Pancreas (tissue), 10 donors: ENCODE data around the gene GRN. TPM values are rescaled to one million over a fixed set of nuclear protein-coding genes. Genes with fewer than 3 reads are reported as not detected.
"Not testable (repeated sequence)": the region's sequence is repeated elsewhere in the genome, so short reads cannot be mapped to it uniquely, and the experiment has no call there.

Experiments used
- ATAC-seq, 4 donors: fragments of 200-7000 bp; cut with Tn5 transposase; one replicate each; pipeline versions ENCODE4 v1.8.0 to v1.9.1; 2020; ENCODE audit warnings: mild to moderate bottlenecking in 4 of 4, moderate library complexity in 4 of 4
- DNase-seq, 6 donors: peaks; one replicate each; pipeline ENCODE4 v3.0.0-alpha.2; 2020
- FAIRE-seq: peaks from 2 replicates; lab custom pipeline; 2012; peaks lifted over from hg19 to GRCh38; lab: Jason Lieb, UNC
- H3K27ac ChIP-seq, 4 donors: fragments of 200-600 bp; sonication (generic); 1 replicate in 3 of 4; 2 replicates in 1 of 4; pipeline versions ENCODE4 v1.5.0 to v1.8.0; 2020
- H3K27me3 ChIP-seq, 4 donors: fragments of 200-600 bp; one replicate each; pipeline ENCODE4 v1.8.0; 2021
- H3K36me3 ChIP-seq, 3 donors: fragments of 200-600 bp; sonication (generic) in 1 of 3; one replicate each; pipeline versions ENCODE4 v1.5.0 to v1.8.0; 2020 to 2021
- H3K4me1 ChIP-seq, 3 donors: fragments of 200-600 bp; one replicate each; pipeline ENCODE4 v1.8.0; 2021
- H3K4me3 ChIP-seq, 4 donors: fragments of 200-600 bp; sonication (generic) in 2 of 4; one replicate each; pipeline versions ENCODE4 v1.5.0 to v1.8.0; 2020 to 2021
- H3K9me3 ChIP-seq, 4 donors: fragments of 200-600 bp; one replicate each; pipeline ENCODE4 v1.8.0; 2021
- CTCF ChIP-seq, 4 donors: fragments of 200-600 bp; sonication (generic) in 3 of 4; IDR thresholded peaks; one replicate each; pipeline versions ENCODE4 v1.5.0 to v1.8.0; 2021; ENCODE audit warnings: antibody characterized with exemption in 4 of 4
- WGBS, 2 donors: extraction: QIAGEN DNeasy Blood & Tissue Kit; methylation state at CpG; one replicate each; pipeline ENCODE4 v1.1.7; 2013; 5-methylcytosine and 5-hydroxymethylcytosine counted together
- intact Hi-C, 3 donors: fragments of 100-400 bp; cut with DNase I; formaldehyde crosslinking; loops; one replicate each; pipeline versions ENCODE4 v1.11.1 to v1.14.2; 2022
- polyA plus RNA-seq, 2 donors: library from polyadenylated mRNA; stranded (reverse); fragments of 200-250 nt; gene quantifications; one replicate each; pipeline ENCODE4 v1.2.3, GENCODE V29; 2013
- total RNA-seq, 6 donors: library from RNA; stranded (reverse); fragmentation: NEBNext Ultra II Directional in 4 of 6; extraction: Animal tissue kit (Norgen Biotek cat#: 25700) in 4 of 6; gene quantifications; one replicate each; pipeline versions ENCODE4 v1.2.1 to v1.2.4, GENCODE V29; 2021 to 2023
- donor health status: healthy with polysubstance abuse.
- donor health status: DM: no; HTN: no; CAD: no; lungs with moderate emphysema.
- donor health status: DM: no; HTN: no; CAD: no.
- donor health status: control.
- donor health status: control.
- donor health status: Bipolar disorder and iron deficiency.
- donor health status: DM: yes; HTN: yes; CAD: no.
- donor health status: DM: no; HTN: no; CAD: no.
- donor health status: DM: no; HTN: no; CAD: no.
- donor health status: DM: yes; HTN: yes; CAD: no.

Gene GRN
- total and polyA plus RNA-seq, 8 donors, result 48.0 to 229 (median 69.6) TPM

GRCh38 chr17:44343510-44344209, 1.4 kb upstream of the GRN start:
- TF ChIP-seq CTCF (IDR thresholded peaks at IDR 0.05), result no peak
- Histone ChIP-seq H3K27me3 (no peaks in the 10 kb centered on the region), H3K4me3 (no peak overlapping the region), H3K9me3 (no peaks in the 10 kb centered on the region), H3K4me1 (peaks cover 0 to 9% (median 0%) of the 10 kb centered on the region in 3 donors), H3K27ac (no peak overlapping the region), H3K36me3 (no peaks in the 10 kb centered on the region)
- ATAC-seq (no peak), DNase-seq (peak in 2 of 6 donors; percentile 26 to 51), FAIRE-seq (no peak)
- intact Hi-C loops, result no loop called here
- WGBS, 2 donors, result 57 to 67% methylated on average over 11 of the region's 11 CpGs

DNA sequence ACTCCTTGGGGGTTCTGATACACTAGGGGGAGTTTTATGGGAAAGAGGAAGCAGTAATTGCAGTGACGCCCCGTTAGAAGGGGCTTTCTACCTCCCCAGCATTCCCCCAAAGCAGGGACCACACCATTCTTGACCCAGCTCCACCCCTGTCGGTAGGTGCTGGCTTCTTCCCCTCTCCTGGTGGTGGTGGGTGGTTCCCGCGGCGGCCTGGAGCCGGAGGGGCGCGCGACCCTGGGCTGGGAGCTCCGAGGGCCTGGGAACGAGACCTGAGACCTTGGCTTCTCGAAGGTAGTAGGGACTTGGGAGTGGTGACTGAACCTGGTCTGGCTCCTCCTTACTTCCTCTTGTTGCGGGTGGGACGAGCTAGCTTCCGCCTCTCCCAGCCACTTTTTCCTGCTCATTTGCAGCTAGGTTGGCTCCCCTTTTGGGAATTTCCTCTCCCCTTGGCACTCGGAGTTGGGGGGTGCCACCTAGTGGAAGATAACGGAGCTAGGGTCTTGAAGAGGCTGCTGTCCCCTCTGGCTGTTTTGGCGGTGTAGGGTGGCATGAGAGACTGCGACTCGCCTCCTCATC, 438 bp downstream of the GRN start:
- intact Hi-C loops, result loop anchor here in 1 of 3 donors (5.0 kb wide), 1 partner anchor 133 kb away; no protein-coding TSS in a partner anchor
- 0 to 1% methylated on average over 21 of the region's 21 CpGs for WGBS, 2 donors
- ATAC-seq, result peak; percentile 25 to 57 (median 46)

GRCh38 chr17:44346064-44346844, 1.2 kb downstream of the GRN start:
- ATAC-seq, result no peak
- DNase-seq, result peak in 2 of 6 donors; percentile 27 to 63
- intact Hi-C loops, result loop anchor here in 1 of 3 donors (5.0 kb wide), 1 partner anchor 134 kb away; no protein-coding TSS in a partner anchor
- Histone ChIP-seq H3K36me3 (peaks cover 0 to 6% (median 4%) of the 10 kb centered on the region in 3 donors), H3K27me3 (no peaks in the 10 kb centered on the region), H3K4me1 (peaks cover 0 to 9% (median 0%) of the 10 kb centered on the region in 3 donors), H3K27ac (peak overlapping the region in 2 of 4 donors; percentile 84 to 87), H3K9me3 (no peaks in the 10 kb centered on the region), H3K4me3 (peak overlapping the region in 3 of 4 donors; percentile 77 to 90 (median 90))
- no peak for FAIRE-seq
- 59 to 63% methylated on average over 13 of the region's 13 CpGs for WGBS, 2 donors
- no peak for TF ChIP-seq CTCF (IDR thresholded peaks at IDR 0.05)

More for the DNA sequence above, 438 bp downstream of the GRN start:
- DNase-seq (peak in 5 of 6 donors; percentile 45 to 61 (median 51)), FAIRE-seq (no peak)
- Histone ChIP-seq H3K4me1 (peaks cover 0 to 9% (median 0%) of the 10 kb centered on the region in 3 donors), H3K27ac (peak overlapping the region; percentile 64 to 87 (median 81)), H3K36me3 (no peaks in the 10 kb centered on the region), H3K27me3 (no peaks in the 10 kb centered on the region), H3K9me3 (no peaks in the 10 kb centered on the region), H3K4me3 (peak overlapping the region; percentile 77 to 90 (median 86))
- peak in 2 of 4 donors; percentile 7 to 18 for TF ChIP-seq CTCF (IDR thresholded peaks at IDR 0.05)

DNA sequence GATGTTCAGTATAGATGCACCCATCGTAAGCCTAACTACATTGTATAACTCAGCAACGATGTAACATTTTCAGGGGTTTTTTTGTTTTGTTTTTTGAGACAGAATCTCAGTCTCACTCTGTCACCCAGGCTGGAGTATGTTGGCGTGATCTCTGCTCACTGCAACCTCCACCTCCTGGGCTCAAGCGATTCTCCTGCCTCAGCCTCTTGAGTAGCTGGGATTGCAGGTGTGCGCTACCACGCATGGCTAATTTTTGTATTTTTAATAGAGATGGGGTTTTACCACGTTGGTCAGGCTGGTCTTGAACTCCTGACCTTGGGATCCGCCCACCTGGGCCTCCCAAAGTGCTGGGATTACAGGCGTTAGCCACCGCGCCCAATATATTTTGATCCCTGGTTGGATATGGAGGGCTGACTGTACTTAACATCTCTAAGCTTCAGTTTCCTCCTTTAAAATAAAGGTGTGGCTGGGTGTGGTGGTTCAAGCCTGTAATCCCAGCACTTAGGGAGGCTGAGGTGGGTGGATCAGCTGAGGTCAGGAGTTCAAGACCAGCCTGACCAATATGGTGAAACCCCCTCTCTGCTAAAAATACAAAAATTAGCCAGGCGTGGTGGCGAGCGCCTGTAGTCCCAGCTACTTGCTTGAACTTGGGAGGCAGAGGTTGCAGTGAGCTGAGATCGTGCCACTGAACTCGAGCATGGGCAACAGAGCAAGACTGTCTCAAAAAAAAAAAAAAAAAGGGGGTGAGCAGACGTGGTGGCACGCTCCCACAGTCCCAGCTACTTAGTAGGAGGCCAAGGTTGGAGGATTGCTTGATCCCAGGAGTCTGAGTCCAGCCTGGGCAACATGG, 2.3 kb downstream of the GRN start:
- not testable (repeated sequence) for FAIRE-seq, H3K4me1 ChIP-seq, H3K9me3 ChIP-seq, H3K27me3 ChIP-seq, H3K4me3 ChIP-seq, H3K27ac ChIP-seq, DNase-seq, ATAC-seq
- intact Hi-C loops, result loop anchor here in 1 of 3 donors (5.0 kb wide), 1 partner anchor 135 kb away; no protein-coding TSS in a partner anchor
- 84 to 87% methylated on average over 18 of the region's 18 CpGs for WGBS, 2 donors
- peaks cover 4 to 14% (median 6%) of the 10 kb centered on the region in 3 donors for H3K36me3 ChIP-seq
